Measurements from ENCODE around the gene WNT1.

- TF ChIP-seq CTCF (IDR thresholded peaks at IDR 0.05) (no peak), POLR2AphosphoS5 (IDR thresholded peaks at IDR 0.05) (no peak), POLR2A (IDR thresholded peaks at IDR 0.05) (no peak)
These were observed 48.8 kb downstream of the WNT1 start for GRCh38 chr12:49026678-49027480.

Data from prostate gland (tissue), 2 donors.